ENCODE measurements around the gene GBX1.

Gene GBX1

GRCh38 chr7:151140826-151141225, 26.7 kb downstream of the GBX1 start:
- Histone ChIP-seq H3K27me3 (ENCODE audit: control insufficient read depth, low read length) (no peaks in the 10 kb centered on the region), H3F3A (ENCODE audit: control insufficient read depth, insufficient read depth) (no peaks in the 10 kb centered on the region), H3K4me1 (ENCODE audit: control insufficient read depth, low read length) (no peaks in the 10 kb centered on the region), H3K9me3 (ENCODE audit: control insufficient read depth, insufficient read depth, low read length) (no peaks in the 10 kb centered on the region), H3K4me3 (ENCODE audit: low read length) (no peak overlapping the region), H3K79me2 (ENCODE audit: control insufficient read depth, low read length) (no peaks in the 10 kb centered on the region), H3K4me2 (ENCODE audit: low read length) (no peak overlapping the region), H3K9me2 (replicated peaks; ENCODE audit: control insufficient read depth, low read length) (no peaks in the 10 kb centered on the region), H3K27ac (ENCODE audit: low read depth, low read length) (no peak overlapping the region), H3K36me3 (ENCODE audit: control insufficient read depth, low read length) (no peaks in the 10 kb centered on the region), H4K20me1 (ENCODE audit: control insufficient read depth, insufficient read depth, low read depth, low read length) (no peaks in the 10 kb centered on the region)
- no peak for TF ChIP-seq EZH2phosphoT487 (IDR thresholded peaks at IDR 0.05; ENCODE audit: borderline replicate concordance, low read length)
- TF ChIP-seq, protein P1, sequence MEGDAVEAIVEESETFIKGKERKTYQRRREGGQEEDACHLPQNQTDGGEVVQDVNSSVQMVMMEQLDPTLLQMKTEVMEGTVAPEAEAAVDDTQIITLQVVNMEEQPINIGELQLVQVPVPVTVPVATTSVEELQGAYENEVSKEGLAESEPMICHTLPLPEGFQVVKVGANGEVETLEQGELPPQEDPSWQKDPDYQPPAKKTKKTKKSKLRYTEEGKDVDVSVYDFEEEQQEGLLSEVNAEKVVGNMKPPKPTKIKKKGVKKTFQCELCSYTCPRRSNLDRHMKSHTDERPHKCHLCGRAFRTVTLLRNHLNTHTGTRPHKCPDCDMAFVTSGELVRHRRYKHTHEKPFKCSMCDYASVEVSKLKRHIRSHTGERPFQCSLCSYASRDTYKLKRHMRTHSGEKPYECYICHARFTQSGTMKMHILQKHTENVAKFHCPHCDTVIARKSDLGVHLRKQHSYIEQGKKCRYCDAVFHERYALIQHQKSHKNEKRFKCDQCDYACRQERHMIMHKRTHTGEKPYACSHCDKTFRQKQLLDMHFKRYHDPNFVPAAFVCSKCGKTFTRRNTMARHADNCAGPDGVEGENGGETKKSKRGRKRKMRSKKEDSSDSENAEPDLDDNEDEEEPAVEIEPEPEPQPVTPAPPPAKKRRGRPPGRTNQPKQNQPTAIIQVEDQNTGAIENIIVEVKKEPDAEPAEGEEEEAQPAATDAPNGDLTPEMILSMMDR (IDR thresholded peaks at IDR 0.05; ENCODE audit: low read depth, low read length, poor library complexity, severe bottlenecking): no peak

DNA sequence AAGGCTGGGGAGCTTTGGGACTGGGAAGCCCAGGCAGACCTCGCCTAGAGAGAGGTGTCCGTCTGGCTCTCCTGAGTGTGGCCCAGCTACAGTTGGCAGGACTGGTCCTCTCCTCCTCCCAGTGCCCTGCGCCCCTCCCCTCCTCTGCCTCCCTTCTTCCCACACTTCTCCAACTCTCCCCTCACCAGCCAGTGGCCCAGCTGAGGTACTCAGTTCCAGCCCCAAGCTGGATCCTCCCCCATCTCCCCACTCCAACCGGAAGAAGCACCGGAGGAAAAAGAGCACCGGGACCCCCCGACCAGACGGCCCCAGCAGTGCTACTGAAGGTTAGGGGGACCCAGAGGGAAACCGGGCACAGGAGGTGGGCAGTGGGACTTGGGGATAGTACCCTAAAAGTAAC, 27.7 kb downstream of the GBX1 start:
- Histone ChIP-seq H3K4me1 (ENCODE audit: control insufficient read depth, low read length) (no peaks in the 10 kb centered on the region), H3K79me2 (ENCODE audit: control insufficient read depth, low read length) (no peaks in the 10 kb centered on the region), H3K4me3 (ENCODE audit: low read length) (no peak overlapping the region), H3K36me3 (ENCODE audit: control insufficient read depth, low read length) (no peaks in the 10 kb centered on the region), H3K9me3 (ENCODE audit: control insufficient read depth, insufficient read depth, low read length) (no peaks in the 10 kb centered on the region), H3F3A (ENCODE audit: control insufficient read depth, insufficient read depth) (no peaks in the 10 kb centered on the region), H4K20me1 (ENCODE audit: control insufficient read depth, insufficient read depth, low read depth, low read length) (no peaks in the 10 kb centered on the region), H3K4me2 (ENCODE audit: low read length) (no peak overlapping the region), H3K27me3 (ENCODE audit: control insufficient read depth, low read length) (no peaks in the 10 kb centered on the region), H3K9me2 (replicated peaks; ENCODE audit: control insufficient read depth, low read length) (no peaks in the 10 kb centered on the region), H3K27ac (ENCODE audit: low read depth, low read length) (no peak overlapping the region)
- TF ChIP-seq EZH2phosphoT487 (IDR thresholded peaks at IDR 0.05; ENCODE audit: borderline replicate concordance, low read length): no peak
- TF ChIP-seq, protein P1 (IDR thresholded peaks at IDR 0.05; ENCODE audit: low read depth, low read length, poor library complexity, severe bottlenecking): no peak

DNA sequence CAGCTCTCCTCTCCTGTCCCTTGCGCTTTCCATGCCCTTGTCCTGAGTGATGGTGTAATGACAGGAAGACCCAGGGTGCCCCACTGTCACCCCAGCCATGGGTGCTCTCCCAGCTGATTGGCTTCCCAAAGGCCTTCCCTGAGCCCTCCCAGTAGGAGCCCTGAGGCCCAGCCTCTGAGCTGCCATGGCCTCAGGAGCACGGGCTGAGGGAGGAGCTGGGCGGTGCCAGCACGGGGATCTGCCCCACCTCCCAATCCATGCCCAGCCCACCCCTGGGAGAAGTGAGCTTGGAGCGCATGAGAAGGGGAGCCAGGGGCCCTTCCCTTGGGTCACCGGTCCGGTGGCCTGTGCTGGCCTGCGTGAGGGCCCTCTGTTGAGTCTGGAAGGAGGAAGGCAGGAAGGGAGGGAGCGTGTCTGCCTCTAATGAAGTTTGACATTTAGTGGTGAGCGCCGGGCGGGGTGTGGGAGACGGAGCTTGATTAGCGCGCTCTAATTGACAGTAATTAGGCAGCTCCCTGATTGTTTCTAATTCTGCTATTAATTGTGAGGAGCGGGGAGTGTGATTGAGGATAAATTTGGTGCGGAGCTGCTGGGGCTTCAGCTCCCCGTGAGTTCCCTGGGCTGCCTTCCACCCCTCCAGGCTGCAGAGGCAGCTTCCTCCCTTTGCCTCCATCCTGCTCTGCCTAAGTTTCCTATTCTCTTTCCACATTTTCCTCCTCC, 28.3 kb downstream of the GBX1 start:
- Histone ChIP-seq H3F3A (ENCODE audit: control insufficient read depth, insufficient read depth) (no peaks in the 10 kb centered on the region), H3K36me3 (ENCODE audit: control insufficient read depth, low read length) (no peaks in the 10 kb centered on the region), H4K20me1 (ENCODE audit: control insufficient read depth, insufficient read depth, low read depth, low read length) (no peaks in the 10 kb centered on the region), H3K9me3 (ENCODE audit: control insufficient read depth, insufficient read depth, low read length) (no peaks in the 10 kb centered on the region), H3K4me1 (ENCODE audit: control insufficient read depth, low read length) (no peaks in the 10 kb centered on the region), H3K27me3 (ENCODE audit: control insufficient read depth, low read length) (no peaks in the 10 kb centered on the region), H3K79me2 (ENCODE audit: control insufficient read depth, low read length) (no peaks in the 10 kb centered on the region), H3K4me2 (ENCODE audit: low read length) (no peak overlapping the region), H3K9me2 (replicated peaks; ENCODE audit: control insufficient read depth, low read length) (no peaks in the 10 kb centered on the region), H3K27ac (ENCODE audit: low read depth, low read length) (no peak overlapping the region), H3K4me3 (ENCODE audit: low read length) (no peak overlapping the region)
- TF ChIP-seq, protein P1 (IDR thresholded peaks at IDR 0.05; ENCODE audit: low read depth, low read length, poor library complexity, severe bottlenecking): no peak
- TF ChIP-seq EZH2phosphoT487 (IDR thresholded peaks at IDR 0.05; ENCODE audit: borderline replicate concordance, low read length): no peak

Data from DOHH2 (cell line).